Measurements from ENCODE around the gene ME2.

ME2 gene

GRCh38 chr18:50918153-50918552 is 39.2 kb downstream of the ME2 start:
- TF ChIP-seq TAF1 (IDR thresholded peaks at IDR 0.05; ENCODE audit: borderline replicate concordance, insufficient read depth, low read length) (no peak), FOXP2 (optimal IDR thresholded peaks at IDR 0.05; ENCODE audit: borderline replicate concordance, extremely low read depth, extremely low read length, insufficient read depth) (no peak), SIN3A (IDR thresholded peaks at IDR 0.05; ENCODE audit: borderline replicate concordance, insufficient read depth, low read length) (no peak), REST (IDR thresholded peaks at IDR 0.05; ENCODE audit: insufficient read depth in 1 of 2, low read depth in 2 of 2, low read length in 2 of 2) (no peak), POLR2AphosphoS5 (IDR thresholded peaks at IDR 0.05; ENCODE audit: low read depth, low read length) (no peak)

GRCh38 chr18:50924372-50924771 is 45.5 kb downstream of the ME2 start:
- TF ChIP-seq SIN3A (IDR thresholded peaks at IDR 0.05; ENCODE audit: borderline replicate concordance, insufficient read depth, low read length) (no peak), POLR2AphosphoS5 (IDR thresholded peaks at IDR 0.05; ENCODE audit: low read depth, low read length) (no peak), FOXP2 (optimal IDR thresholded peaks at IDR 0.05; ENCODE audit: borderline replicate concordance, extremely low read depth, extremely low read length, insufficient read depth) (no peak), REST (IDR thresholded peaks at IDR 0.05; ENCODE audit: insufficient read depth in 1 of 2, low read depth in 2 of 2, low read length in 2 of 2) (no peak), TAF1 (IDR thresholded peaks at IDR 0.05; ENCODE audit: borderline replicate concordance, insufficient read depth, low read length) (no peak)

- TF ChIP-seq REST (IDR thresholded peaks at IDR 0.05; ENCODE audit: insufficient read depth in 1 of 2, low read depth in 2 of 2, low read length in 2 of 2) (no peak), TAF1 (IDR thresholded peaks at IDR 0.05; ENCODE audit: borderline replicate concordance, insufficient read depth, low read length) (no peak), FOXP2 (optimal IDR thresholded peaks at IDR 0.05; ENCODE audit: borderline replicate concordance, extremely low read depth, extremely low read length, insufficient read depth) (no peak), SIN3A (IDR thresholded peaks at IDR 0.05; ENCODE audit: borderline replicate concordance, insufficient read depth, low read length) (no peak), POLR2AphosphoS5 (IDR thresholded peaks at IDR 0.05; ENCODE audit: low read depth, low read length) (no peak)
Measured at GRCh38 chr18:50926521-50926920, 47.6 kb downstream of the ME2 start.

GRCh38 chr18:50928551-50928950 is 49.6 kb downstream of the ME2 start:
- TF ChIP-seq REST (IDR thresholded peaks at IDR 0.05; ENCODE audit: insufficient read depth in 1 of 2, low read depth in 2 of 2, low read length in 2 of 2), result no peak
- no peak for TF ChIP-seq FOXP2 (optimal IDR thresholded peaks at IDR 0.05; ENCODE audit: borderline replicate concordance, extremely low read depth, extremely low read length, insufficient read depth)
- no peak for TF ChIP-seq POLR2AphosphoS5 (IDR thresholded peaks at IDR 0.05; ENCODE audit: low read depth, low read length)
- TF ChIP-seq TAF1 (IDR thresholded peaks at IDR 0.05; ENCODE audit: borderline replicate concordance, insufficient read depth, low read length), result no peak
- no peak for TF ChIP-seq SIN3A (IDR thresholded peaks at IDR 0.05; ENCODE audit: borderline replicate concordance, insufficient read depth, low read length)

GRCh38 chr18:50933684-50934083 is 54.8 kb downstream of the ME2 start:
- TF ChIP-seq TAF1 (IDR thresholded peaks at IDR 0.05; ENCODE audit: borderline replicate concordance, insufficient read depth, low read length), result no peak
- no peak for TF ChIP-seq POLR2AphosphoS5 (IDR thresholded peaks at IDR 0.05; ENCODE audit: low read depth, low read length)
- no peak for TF ChIP-seq SIN3A (IDR thresholded peaks at IDR 0.05; ENCODE audit: borderline replicate concordance, insufficient read depth, low read length)
- TF ChIP-seq FOXP2 (optimal IDR thresholded peaks at IDR 0.05; ENCODE audit: borderline replicate concordance, extremely low read depth, extremely low read length, insufficient read depth), result no peak
- no peak for TF ChIP-seq REST (IDR thresholded peaks at IDR 0.05; ENCODE audit: insufficient read depth in 1 of 2, low read depth in 2 of 2, low read length in 2 of 2)
